Measurements from ENCODE around the gene GMPR2.

The GMPR2 gene

GRCh38 chr14:24279301-24280186 is 46.8 kb downstream of the GMPR2 start:
- TF ChIP-seq, protein P1, sequence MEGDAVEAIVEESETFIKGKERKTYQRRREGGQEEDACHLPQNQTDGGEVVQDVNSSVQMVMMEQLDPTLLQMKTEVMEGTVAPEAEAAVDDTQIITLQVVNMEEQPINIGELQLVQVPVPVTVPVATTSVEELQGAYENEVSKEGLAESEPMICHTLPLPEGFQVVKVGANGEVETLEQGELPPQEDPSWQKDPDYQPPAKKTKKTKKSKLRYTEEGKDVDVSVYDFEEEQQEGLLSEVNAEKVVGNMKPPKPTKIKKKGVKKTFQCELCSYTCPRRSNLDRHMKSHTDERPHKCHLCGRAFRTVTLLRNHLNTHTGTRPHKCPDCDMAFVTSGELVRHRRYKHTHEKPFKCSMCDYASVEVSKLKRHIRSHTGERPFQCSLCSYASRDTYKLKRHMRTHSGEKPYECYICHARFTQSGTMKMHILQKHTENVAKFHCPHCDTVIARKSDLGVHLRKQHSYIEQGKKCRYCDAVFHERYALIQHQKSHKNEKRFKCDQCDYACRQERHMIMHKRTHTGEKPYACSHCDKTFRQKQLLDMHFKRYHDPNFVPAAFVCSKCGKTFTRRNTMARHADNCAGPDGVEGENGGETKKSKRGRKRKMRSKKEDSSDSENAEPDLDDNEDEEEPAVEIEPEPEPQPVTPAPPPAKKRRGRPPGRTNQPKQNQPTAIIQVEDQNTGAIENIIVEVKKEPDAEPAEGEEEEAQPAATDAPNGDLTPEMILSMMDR (IDR thresholded peaks at IDR 0.05), result no peak
- Mint-ChIP-seq H3K4me3 (no peak overlapping the region), H3K27me3 (ENCODE audit: low read depth, poor library complexity) (peaks cover 12% of the 10 kb centered on the region), H3K4me1 (no peaks in the 10 kb centered on the region), H3K27ac (no peak overlapping the region), H3K9me3 (no peaks in the 10 kb centered on the region), H3K36me3 (ENCODE audit: low read depth) (no peaks in the 10 kb centered on the region)
- no peak for DNase-seq

- TF ChIP-seq, protein P1 (IDR thresholded peaks at IDR 0.05), result no peak
- H3K4me1 Mint-ChIP-seq, result no peaks in the 10 kb centered on the region
- H3K27ac Mint-ChIP-seq, result no peak overlapping the region
- no peak overlapping the region for H3K4me3 Mint-ChIP-seq
- no peak for DNase-seq
- H3K9me3 Mint-ChIP-seq, result no peaks in the 10 kb centered on the region
- peaks cover 12% of the 10 kb centered on the region for H3K27me3 Mint-ChIP-seq (ENCODE audit: low read depth, poor library complexity)
- H3K36me3 Mint-ChIP-seq (ENCODE audit: low read depth), result no peaks in the 10 kb centered on the region
Observed at GRCh38 chr14:24280797-24281460, 48.2 kb downstream of the GMPR2 start.

DNA sequence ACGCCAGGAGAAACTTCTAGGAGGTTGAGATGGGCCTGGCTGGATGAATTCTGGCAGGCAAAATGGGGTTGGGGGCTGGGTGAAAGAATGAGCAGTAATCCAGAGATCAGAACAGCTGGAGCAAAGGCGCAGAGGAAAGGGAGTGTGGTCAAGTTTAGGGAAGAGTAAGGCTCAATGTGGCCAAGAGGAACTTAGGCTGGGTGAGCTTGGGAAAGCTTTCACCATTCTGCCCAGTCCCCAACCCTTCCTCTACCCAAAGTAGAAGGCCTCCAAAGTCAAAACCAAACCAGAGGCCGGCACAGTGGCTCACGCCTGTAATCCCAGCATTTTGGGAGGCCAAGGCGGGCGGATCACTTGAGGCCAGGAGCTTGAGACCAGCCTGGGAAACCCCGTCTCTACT is 48.9 kb downstream of the GMPR2 start:
- no peak for DNase-seq

DNA sequence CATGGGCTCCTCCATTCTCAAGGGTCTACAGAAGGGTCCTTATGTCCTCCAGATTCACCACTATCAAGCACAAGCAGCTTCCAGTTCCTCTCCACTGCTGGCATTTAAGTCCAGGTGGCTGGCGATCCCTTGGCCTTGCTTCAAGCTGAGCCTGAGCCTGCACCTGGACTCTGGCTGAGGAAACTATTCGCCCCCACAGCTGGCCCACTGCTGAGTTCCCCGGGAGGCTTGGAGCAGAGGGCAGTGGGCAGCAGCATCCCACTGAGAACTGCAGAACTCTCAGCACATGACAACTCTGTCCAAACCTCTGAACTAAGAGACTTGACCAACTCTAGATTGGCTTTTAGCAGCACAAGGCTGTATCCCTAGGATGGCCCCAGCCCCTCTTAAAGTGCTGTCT is 50.0 kb downstream of the GMPR2 start:
- Mint-ChIP-seq H3K27ac (no peak overlapping the region), H3K27me3 (ENCODE audit: low read depth, poor library complexity) (peaks cover 4% of the 10 kb centered on the region), H3K36me3 (ENCODE audit: low read depth) (no peaks in the 10 kb centered on the region), H3K9me3 (no peaks in the 10 kb centered on the region), H3K4me3 (no peak overlapping the region), H3K4me1 (peaks cover 6% of the 10 kb centered on the region)
- no peak for DNase-seq
- TF ChIP-seq, protein P1 (IDR thresholded peaks at IDR 0.05), result no peak

More for the DNA sequence above, 48.9 kb downstream of the GMPR2 start:
- H3K4me1 Mint-ChIP-seq, result no peaks in the 10 kb centered on the region
- peaks cover 11% of the 10 kb centered on the region for H3K27me3 Mint-ChIP-seq (ENCODE audit: low read depth, poor library complexity)
- H3K9me3 Mint-ChIP-seq, result no peaks in the 10 kb centered on the region
- H3K36me3 Mint-ChIP-seq (ENCODE audit: low read depth), result no peaks in the 10 kb centered on the region
- H3K4me3 Mint-ChIP-seq, result no peak overlapping the region
- TF ChIP-seq, protein P1 (IDR thresholded peaks at IDR 0.05), result no peak
- H3K27ac Mint-ChIP-seq, result no peak overlapping the region

DNA sequence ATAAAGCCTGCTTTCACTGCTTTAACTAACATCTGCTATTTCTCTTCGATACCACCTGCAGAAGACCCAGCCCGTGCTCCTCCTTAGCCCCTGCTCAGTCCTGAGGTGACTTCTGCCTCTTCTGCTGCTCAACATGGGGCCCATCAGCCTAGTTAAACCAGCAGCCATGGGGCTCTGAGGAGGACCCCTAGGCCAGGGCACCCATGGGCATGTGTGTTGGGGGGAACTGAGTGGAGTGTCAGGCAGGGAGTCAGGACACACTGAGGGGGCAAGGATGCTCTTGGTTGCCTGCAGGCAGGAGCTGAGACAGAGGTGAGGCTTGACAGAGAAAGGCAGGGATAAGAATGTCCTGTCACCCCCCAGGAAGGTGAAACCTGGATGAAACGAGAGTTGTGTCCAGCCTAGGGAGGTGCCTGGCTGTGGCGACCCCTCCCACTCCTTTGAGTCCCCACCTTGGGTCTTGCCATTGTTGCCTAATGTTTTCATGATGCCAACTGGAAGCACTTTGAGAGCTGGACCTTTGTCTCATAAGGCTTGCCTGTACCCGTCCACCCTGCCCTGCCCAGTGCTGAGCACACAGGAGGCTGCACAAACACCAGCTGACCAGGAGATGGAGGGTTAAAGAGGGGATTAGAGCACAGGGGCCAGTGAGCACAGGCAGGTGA is 51.2 kb downstream of the GMPR2 start:
- Mint-ChIP-seq H3K9me3 (no peaks in the 10 kb centered on the region), H3K27ac (no peak overlapping the region), H3K36me3 (ENCODE audit: low read depth) (no peaks in the 10 kb centered on the region), H3K4me3 (no peak overlapping the region), H3K4me1 (peaks cover 10% of the 10 kb centered on the region), H3K27me3 (ENCODE audit: low read depth, poor library complexity) (peaks cover 4% of the 10 kb centered on the region)
- no peak for DNase-seq
- TF ChIP-seq, protein P1 (IDR thresholded peaks at IDR 0.05), result no peak

Measured in nephron progenitor cell (in vitro differentiated cells).